HG03175 (cell line): ENCODE measurements around the gene TMEM259.

Experiments
- ATAC-seq: cut with Tn5 transposase; IDR thresholded peaks from one replicate; pipeline ENCODE4 v1.9.1; 2021; ENCODE audit warnings: mild to moderate bottlenecking, moderate library complexity; ENCODE audit not compliant: unreplicated experiment

TMEM259 gene

GRCh38 chr19:990119-990571, 30.8 kb downstream of the TMEM259 start:
- no peak for ATAC-seq

- no peak for ATAC-seq
Measured at GRCh38 chr19:989381-990081, 31.4 kb downstream of the TMEM259 start.

GRCh38 chr19:988510-988909, 32.4 kb downstream of the TMEM259 start:
- ATAC-seq = no peak

- no peak for ATAC-seq
Measured at GRCh38 chr19:988081-988480, 32.8 kb downstream of the TMEM259 start.

GRCh38 chr19:986083-986482, 34.8 kb downstream of the TMEM259 start:
- no peak for ATAC-seq

- peak; percentile 77 for ATAC-seq
Measured at GRCh38 chr19:984165-984967, 36.6 kb downstream of the TMEM259 start, which contains the start of gene WDR18. Gene WDR18, plus strand, starts transcription at chr19:984345. Its CDS starts 9 bp downstream, at chr19:984354.

GRCh38 chr19:982567-983170, 38.3 kb downstream of the TMEM259 start:
- ATAC-seq = peak; percentile 48

GRCh38 chr19:980133-980998, 40.6 kb downstream of the TMEM259 start:
- no peak for ATAC-seq

GRCh38 chr19:979318-979741, 41.6 kb downstream of the TMEM259 start:
- no peak for ATAC-seq

- no peak for ATAC-seq
Measured at GRCh38 chr19:977058-977464, 43.9 kb downstream of the TMEM259 start.

- ATAC-seq = no peak
Measured at GRCh38 chr19:976476-976875, 44.4 kb downstream of the TMEM259 start.

- no peak for ATAC-seq
Measured at GRCh38 chr19:974564-975257, 46.2 kb downstream of the TMEM259 start.

GRCh38 chr19:973726-974563, 47.0 kb downstream of the TMEM259 start:
- ATAC-seq = no peak

GRCh38 chr19:972281-972680, 48.6 kb downstream of the TMEM259 start:
- no peak for ATAC-seq

GRCh38 chr19:971795-972194, 49.1 kb downstream of the TMEM259 start:
- no peak for ATAC-seq

- ATAC-seq = no peak
Measured at GRCh38 chr19:970695-971094, 50.2 kb downstream of the TMEM259 start.

- ATAC-seq = no peak
Measured at GRCh38 chr19:966485-967088, 54.3 kb downstream of the TMEM259 start.

- ATAC-seq = no peak
Measured at GRCh38 chr19:964761-965694, 55.9 kb downstream of the TMEM259 start.
